GM12892 (cell line): ENCODE measurements around the gene TMEM109.

ENCODE experiments used
- POLR2A ChIP-seq: IDR thresholded peaks from 2 replicates; pipeline ENCODE4 v1.6.1; 2011; ENCODE audit warnings: low read depth, low read length, control low read depth
- TAF1 ChIP-seq: IDR thresholded peaks from 2 replicates; pipeline ENCODE4 v1.6.1; 2011; ENCODE audit warnings: low read depth, mild to moderate bottlenecking, control low read depth, low read length, borderline replicate concordance

DNA sequence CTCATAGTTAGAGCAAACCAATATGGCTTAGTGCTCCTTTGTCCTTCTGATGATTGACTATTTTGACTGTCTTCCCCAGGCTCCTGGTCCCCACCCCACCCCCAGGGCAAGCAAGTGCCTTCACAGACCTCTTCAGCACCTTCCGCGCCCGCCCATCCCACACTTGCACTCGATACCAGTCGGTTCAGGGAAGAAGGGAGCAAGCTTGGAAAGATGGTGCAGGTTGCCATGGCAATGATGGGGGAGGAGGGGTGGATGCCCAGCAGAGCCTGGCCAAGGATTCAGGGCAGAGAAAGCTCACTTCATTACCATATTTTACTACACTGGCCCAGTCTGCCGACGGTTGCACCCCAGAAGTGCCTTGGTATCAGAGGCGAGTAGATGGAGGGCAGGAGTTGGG lies 12.5 kb downstream of the TMEM109 start:
- TF ChIP-seq TAF1 (no peak), POLR2A (no peak)
